H1 (cell line): ENCODE results near the gene MAP7D2. TPM values are rescaled to one million over a fixed set of nuclear protein-coding genes. Genes with fewer than 3 reads are reported as not detected.

Experiments used
- EP300 ChIP-seq, 2 experiments: IDR thresholded peaks; 1 replicate in 1 of 2; 2 replicates in 1 of 2; pipeline ENCODE4 v1.6.1; 2011 to 2012; ENCODE audit warnings: low read depth in 2 of 2, low read length in 2 of 2, mild to moderate bottlenecking in 2 of 2, borderline replicate concordance in 1 of 2, inconsistent platforms in 1 of 2, moderate library complexity in 1 of 2
- KDM4A ChIP-seq: IDR thresholded peaks from one replicate; pipeline ENCODE4 v1.7.1; 2012; ENCODE audit warnings: low read depth, mild to moderate bottlenecking, moderate library complexity, low read length, inconsistent platforms; ENCODE audit not compliant: severe bottlenecking
- MAFK ChIP-seq: IDR thresholded peaks from 2 replicates; pipeline ENCODE4 v1.6.1; 2012; ENCODE audit warnings: low read depth, mild to moderate bottlenecking, improper control_type of control experiment, low read length
- PHF8 ChIP-seq: fragments of 200-600 bp; sonication (generic); conservative IDR thresholded peaks from 2 replicates; pipeline ENCODE4 v1.7.1; 2012; ENCODE audit warnings: low read depth, mild to moderate bottlenecking, inconsistent platforms, low read length, moderate library complexity
- RFX5 ChIP-seq: IDR thresholded peaks from 2 replicates; pipeline ENCODE4 v1.6.1; 2011; ENCODE audit warnings: low read depth, low read length, improper control_type of control experiment, borderline replicate concordance
- SUZ12 ChIP-seq: fragments of 200-600 bp; sonication (generic); IDR thresholded peaks from 2 replicates; pipeline ENCODE4 v1.6.1; 2012; ENCODE audit warnings: mild to moderate bottlenecking, inconsistent platforms, low read length, moderate library complexity, mixed read lengths
- polyA plus RNA-seq, 7 experiments: library from polyadenylated mRNA; depleted of rRNA in 3 of 7; stranded (reverse) in 5 of 7; unstranded in 2 of 7; fragments of >200 nt in 5 of 7; fragments of 200-250 nt in 2 of 7; gene quantifications; 1 replicate in 5 of 7; 2 replicates in 1 of 7; 4 replicates in 1 of 7; pipeline versions ENCODE4 v1.2.1 to v1.2.3, GENCODE V29; 2011 to 2013; ENCODE audit warnings: missing spikeins in 2 of 7, mixed read lengths in 2 of 7
- total RNA-seq: library from RNA; stranded (reverse); fragmentation: NEBNext Ultra II Directional; extraction: Animal tissue kit (Norgen Biotek cat#: 25700); gene quantifications from 2 replicates; pipeline ENCODE4 v1.2.1, GENCODE V29; 2021

The MAP7D2 gene
- total and polyA plus RNA-seq, 2 of the 8 experiments (the other 6 are each of a cell fraction or from before 2014, with no cell fraction given): 0.65 to 0.83 TPM

DNA sequence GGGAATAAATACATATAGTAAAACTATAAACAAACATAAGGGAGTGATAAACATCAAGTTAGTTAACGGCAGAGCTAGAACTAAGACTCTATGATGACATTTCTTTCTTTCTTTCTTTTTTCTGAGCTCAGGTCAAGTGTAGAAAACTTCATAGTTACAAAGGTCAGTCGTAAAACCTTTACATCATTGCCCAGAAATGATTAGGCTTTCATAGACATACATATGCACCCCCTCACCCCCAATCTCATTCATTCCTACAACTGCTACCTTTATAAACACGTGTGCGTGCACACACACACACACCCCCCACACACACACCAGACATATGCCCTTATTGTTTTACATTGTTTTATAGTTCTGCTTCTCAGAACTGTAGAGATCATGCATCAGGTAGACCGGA lies 19.2 kb upstream of the MAP7D2 start (continued):
- no peak for TF ChIP-seq PHF8
- no peak for TF ChIP-seq RFX5
- no peak for TF ChIP-seq SUZ12
- TF ChIP-seq EP300 (IDR thresholded peaks at IDR 0.05; ENCODE audit: borderline replicate concordance in 1 of 2, low read depth in 2 of 2, low read length in 2 of 2): no peak
- TF ChIP-seq KDM4A: no peak
- TF ChIP-seq MAFK: no peak
